Ectodermal cell (in vitro differentiated cells): ENCODE results near the gene RBM38.
A peak's percentile ranks its signal among the peaks of the same experiment; 100 is the strongest.

Experiments used
- H3K27ac ChIP-seq: 2 replicates; pipeline ENCODE4 v1.7.0; 2013; ENCODE audit warnings: mild to moderate bottlenecking, low read depth, low read length; ENCODE audit not compliant: insufficient read depth, poor library complexity, severe bottlenecking
- H3K27me3 ChIP-seq: 2 replicates; pipeline ENCODE4 v1.7.0; 2013; ENCODE audit warnings: mild to moderate bottlenecking, low read length; ENCODE audit not compliant: insufficient read depth, control insufficient read depth, poor library complexity, severe bottlenecking
- H3K36me3 ChIP-seq: one replicate; pipeline ENCODE4 v1.7.0; 2013; ENCODE audit warnings: low read length; ENCODE audit not compliant: control insufficient read depth, insufficient read depth
- H3K4me1 ChIP-seq: one replicate; pipeline ENCODE4 v1.7.0; 2013; ENCODE audit warnings: low read length; ENCODE audit not compliant: control insufficient read depth, insufficient read depth
- H3K4me3 ChIP-seq: 2 replicates; pipeline ENCODE4 v1.7.0; 2013; ENCODE audit warnings: low read depth, low read length, control low read depth; ENCODE audit not compliant: insufficient read depth
- H3K9me3 ChIP-seq: 2 replicates; pipeline ENCODE4 v1.7.0; 2013; ENCODE audit warnings: mild to moderate bottlenecking, low read length, moderate library complexity; ENCODE audit not compliant: control insufficient read depth
- WGBS, 2 experiments: methylation state at CpG; one replicate each; pipeline ENCODE4 v1.1.7; 2013; ENCODE audit warnings: missing lambda C conversion rate in 2 of 2; 5-methylcytosine and 5-hydroxymethylcytosine counted together

Gene RBM38

DNA sequence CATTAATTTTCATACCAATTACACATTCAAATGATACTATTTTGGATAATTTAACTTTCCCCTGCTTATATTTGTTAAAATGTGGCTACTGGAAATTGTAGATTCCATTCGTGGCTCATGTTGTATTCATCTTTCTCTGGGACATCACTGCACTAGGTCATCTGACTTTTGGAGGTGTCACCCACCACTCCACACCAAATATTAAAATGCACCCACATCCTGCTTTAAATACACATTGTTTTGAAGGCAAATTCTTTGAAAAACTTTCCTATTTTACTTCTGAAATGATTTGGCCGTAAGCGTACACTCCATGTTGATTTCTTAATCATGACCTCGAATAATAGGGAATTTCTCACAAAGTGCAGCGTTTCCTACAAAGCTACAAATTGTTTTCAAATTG lies 8.7 kb upstream of the RBM38 start:
- H3K27ac ChIP-seq, result no peak overlapping the region
- H3K9me3 ChIP-seq, result no peaks in the 10 kb centered on the region
- H3K4me3 ChIP-seq, result no peak overlapping the region
- 96% methylated on average over 5 of the region's 5 CpGs for WGBS, 2 experiments
- no peaks in the 10 kb centered on the region for H3K27me3 ChIP-seq
- no peaks in the 10 kb centered on the region for H3K4me1 ChIP-seq
- peaks cover 5% of the 10 kb centered on the region for H3K36me3 ChIP-seq

DNA sequence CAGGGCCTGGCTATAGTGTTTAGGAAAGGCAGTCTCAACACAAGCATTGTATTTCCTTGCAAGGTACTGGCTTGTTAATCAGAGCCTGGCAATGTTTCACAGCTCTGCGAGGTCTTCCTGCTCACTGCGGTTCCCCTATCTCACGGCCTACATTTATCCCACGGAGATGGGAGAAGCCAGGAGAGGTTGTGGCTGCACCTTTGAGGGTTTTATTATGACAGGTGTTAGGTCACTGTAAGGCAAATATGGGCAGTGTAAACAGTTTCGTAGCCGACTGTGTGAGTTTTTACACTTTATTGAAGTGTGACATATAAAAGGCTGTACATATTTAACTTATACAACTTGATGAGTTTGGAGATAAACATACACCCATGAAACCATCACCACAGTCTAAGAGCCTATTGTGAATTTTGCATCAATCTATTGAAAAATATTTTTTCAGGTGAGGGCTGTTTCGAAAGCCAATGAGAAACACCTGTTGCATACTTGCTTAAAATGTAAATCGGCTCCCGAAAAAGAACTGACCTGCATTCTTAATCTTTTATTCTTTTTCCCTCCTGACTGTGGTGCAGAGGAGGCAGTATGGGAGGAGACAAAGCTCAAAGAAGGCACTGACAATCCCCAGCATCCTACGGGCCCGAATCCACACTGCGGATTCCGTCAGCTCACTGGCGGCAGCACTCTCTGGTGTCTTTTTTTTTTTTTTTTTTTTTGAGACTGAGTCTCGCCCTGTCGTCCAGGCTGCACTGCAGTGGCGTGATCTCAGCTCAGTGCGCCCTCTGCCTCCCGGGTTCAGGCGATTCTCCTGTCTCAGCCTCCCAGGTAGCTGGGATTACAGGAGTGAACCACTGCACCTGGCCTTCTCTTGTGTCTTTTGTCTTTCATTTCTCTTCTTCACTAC lies 7.5 kb upstream of the RBM38 start:
- no peaks in the 10 kb centered on the region for H3K27me3 ChIP-seq
- WGBS, 2 experiments, result 88 to 89% methylated on average over 20 of the region's 20 CpGs

DNA sequence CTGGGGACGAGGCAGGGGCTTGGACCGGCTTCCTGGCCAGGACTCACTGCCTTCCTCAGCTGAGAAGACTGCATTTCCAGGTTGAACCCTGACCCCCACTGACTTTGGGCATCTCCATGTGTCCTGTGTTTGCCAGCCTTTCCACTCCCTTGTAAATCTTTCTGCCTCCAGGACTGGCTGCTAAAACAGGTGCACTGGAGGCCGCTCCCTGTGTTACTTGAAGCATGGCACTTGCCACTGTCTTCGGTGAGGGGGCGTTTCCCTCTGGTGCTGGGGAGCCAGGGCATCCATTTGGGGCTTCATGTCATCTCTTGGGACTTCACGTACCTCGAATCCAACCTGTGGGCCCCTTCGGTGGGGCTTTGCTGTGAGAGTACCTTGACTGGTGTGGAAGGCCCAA lies 6.7 kb upstream of the RBM38 start:
- Histone ChIP-seq H3K27ac (no peak overlapping the region), H3K4me1 (peaks cover under 1% of the 10 kb centered on the region), H3K4me3 (no peak overlapping the region), H3K9me3 (no peaks in the 10 kb centered on the region), H3K27me3 (peaks cover under 1% of the 10 kb centered on the region), H3K36me3 (no peaks in the 10 kb centered on the region)
- WGBS, 2 experiments, result 96% methylated on average over 8 of the region's 8 CpGs

More for the DNA sequence above, 7.5 kb upstream of the RBM38 start:
- Histone ChIP-seq H3K4me1 (no peaks in the 10 kb centered on the region), H3K27ac (no peak overlapping the region), H3K9me3 (no peaks in the 10 kb centered on the region), H3K4me3 (no peak overlapping the region), H3K36me3 (no peaks in the 10 kb centered on the region)

GRCh38 chr20:57384953-57385761 lies 6.0 kb upstream of the RBM38 start:
- Histone ChIP-seq H3K27me3 (peaks cover 8% of the 10 kb centered on the region), H3K27ac (no peak overlapping the region), H3K9me3 (no peaks in the 10 kb centered on the region), H3K4me3 (no peak overlapping the region), H3K36me3 (no peaks in the 10 kb centered on the region), H3K4me1 (peaks cover 7% of the 10 kb centered on the region)
- WGBS, 2 experiments, result 95% methylated on average over 29 of the region's 29 CpGs

DNA sequence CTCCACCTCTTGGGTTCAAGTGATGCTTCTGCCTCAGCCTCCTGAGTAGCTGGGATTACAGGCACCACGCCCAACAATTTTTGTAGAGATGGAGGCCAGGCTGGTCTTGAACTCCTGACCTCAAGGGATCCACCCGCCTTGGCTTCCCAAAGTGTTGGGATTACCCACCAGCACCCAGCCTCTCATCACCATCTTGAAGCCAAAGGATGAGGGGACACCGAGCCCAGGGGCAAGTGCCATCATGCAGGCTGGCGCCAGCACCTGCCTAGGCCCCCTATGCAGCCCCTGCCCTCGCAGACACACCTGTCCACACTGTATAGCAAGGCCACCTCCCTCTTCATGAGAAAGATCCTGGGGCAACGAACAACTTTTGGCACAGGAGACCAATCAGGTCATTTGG lies 5.3 kb upstream of the RBM38 start:
- H3K4me3 ChIP-seq, result no peak overlapping the region
- no peaks in the 10 kb centered on the region for H3K9me3 ChIP-seq
- H3K36me3 ChIP-seq, result no peaks in the 10 kb centered on the region
- H3K27ac ChIP-seq, result no peak overlapping the region
- 93 to 95% methylated on average over 6 of the region's 6 CpGs for WGBS, 2 experiments
- H3K27me3 ChIP-seq, result peaks cover 15% of the 10 kb centered on the region
- H3K4me1 ChIP-seq, result peaks cover 15% of the 10 kb centered on the region

GRCh38 chr20:57386762-57387161 lies 4.4 kb upstream of the RBM38 start:
- H3K4me3 ChIP-seq, result no peak overlapping the region
- no peak overlapping the region for H3K27ac ChIP-seq
- peaks cover 16% of the 10 kb centered on the region for H3K27me3 ChIP-seq
- H3K4me1 ChIP-seq, result peaks cover 15% of the 10 kb centered on the region
- 93 to 94% methylated on average over 4 of the region's 4 CpGs for WGBS, 2 experiments
- H3K9me3 ChIP-seq, result no peaks in the 10 kb centered on the region
- no peaks in the 10 kb centered on the region for H3K36me3 ChIP-seq

DNA sequence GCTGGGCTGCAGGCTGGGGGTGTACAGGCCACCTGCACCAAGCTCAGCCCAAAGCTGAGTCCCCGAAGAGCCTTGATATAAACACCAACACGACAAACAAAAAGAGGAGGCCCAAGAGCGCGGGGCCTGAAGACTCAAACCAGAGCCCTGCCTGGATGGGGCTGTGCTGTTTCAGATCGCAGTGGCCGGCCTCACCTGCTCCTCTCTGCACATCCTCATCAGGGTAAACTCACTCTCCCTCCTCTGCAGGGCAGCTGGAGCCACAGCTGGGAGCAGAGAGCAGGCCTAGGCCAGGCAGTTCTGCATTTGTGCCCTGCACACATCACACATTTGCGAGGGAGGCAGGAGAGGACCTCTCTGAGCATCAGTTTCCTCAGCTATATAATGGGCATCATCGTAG lies 3.7 kb upstream of the RBM38 start:
- no peak overlapping the region for H3K27ac ChIP-seq
- peaks cover 18% of the 10 kb centered on the region for H3K4me1 ChIP-seq
- H3K9me3 ChIP-seq, result no peaks in the 10 kb centered on the region
- WGBS, 2 experiments, result 92 to 94% methylated on average over 8 of the region's 8 CpGs
- H3K36me3 ChIP-seq, result no peaks in the 10 kb centered on the region
- no peak overlapping the region for H3K4me3 ChIP-seq
- peaks cover 16% of the 10 kb centered on the region for H3K27me3 ChIP-seq

GRCh38 chr20:57387945-57388371 lies 3.2 kb upstream of the RBM38 start:
- H3K27ac ChIP-seq, result no peak overlapping the region
- no peak overlapping the region for H3K4me3 ChIP-seq
- H3K36me3 ChIP-seq, result no peaks in the 10 kb centered on the region
- 91 to 92% methylated on average over 7 of the region's 7 CpGs for WGBS, 2 experiments
- H3K27me3 ChIP-seq, result peaks cover 16% of the 10 kb centered on the region
- peaks cover 23% of the 10 kb centered on the region for H3K4me1 ChIP-seq
- no peaks in the 10 kb centered on the region for H3K9me3 ChIP-seq

GRCh38 chr20:57388953-57389694 lies 2.1 kb upstream of the RBM38 start:
- no peaks in the 10 kb centered on the region for H3K9me3 ChIP-seq
- peak overlapping the region; percentile 6 for H3K4me3 ChIP-seq
- 5 to 6% methylated on average over 57 of the region's 57 CpGs for WGBS, 2 experiments
- peaks cover 29% of the 10 kb centered on the region for H3K4me1 ChIP-seq
- H3K27me3 ChIP-seq, result peaks cover 16% of the 10 kb centered on the region
- H3K27ac ChIP-seq, result no peak overlapping the region
- H3K36me3 ChIP-seq, result no peaks in the 10 kb centered on the region
